ENCODE measurements around the gene ENTHD1. TPM values are rescaled to one million over a fixed set of nuclear protein-coding genes. Genes with fewer than 3 reads are reported as not detected.

The ENTHD1 gene
- total RNA-seq, 1 donor from 2014 or later = 0.11 TPM

GRCh38 chr22:39777716-39778454 lies 115.7 kb downstream of the ENTHD1 start:
- DNase-seq (ENCODE audit: low spot score) = no peak
- intact Hi-C loops (cut with micrococcal nuclease) = no loop called here
- Mint-ChIP-seq H3K9me3 (no peaks in the 10 kb centered on the region), H3K27ac (no peak overlapping the region), H3K4me3 (ENCODE audit: low read depth) (no peak overlapping the region), H3K27me3 (ENCODE audit: low read depth) (peaks cover 2% of the 10 kb centered on the region), H3K36me3 (ENCODE audit: low read depth) (no peaks in the 10 kb centered on the region), H3K4me1 (ENCODE audit: low read depth) (peaks cover 52% of the 10 kb centered on the region)

- Mint-ChIP-seq H3K4me3 (ENCODE audit: low read depth) (no peak overlapping the region), H3K27ac (no peak overlapping the region), H3K9me3 (peaks cover 4% of the 10 kb centered on the region), H3K4me1 (ENCODE audit: low read depth) (peaks cover 55% of the 10 kb centered on the region), H3K27me3 (ENCODE audit: low read depth) (peaks cover 2% of the 10 kb centered on the region), H3K36me3 (ENCODE audit: low read depth) (peaks cover 7% of the 10 kb centered on the region)
- intact Hi-C loops (cut with micrococcal nuclease) = no loop called here
- no peak for DNase-seq (ENCODE audit: low spot score)
These were observed 117.1 kb downstream of the ENTHD1 start for GRCh38 chr22:39776295-39777009.

GRCh38 chr22:39773976-39774539 lies 119.5 kb downstream of the ENTHD1 start:
- peaks cover 19% of the 10 kb centered on the region for H3K36me3 Mint-ChIP-seq (ENCODE audit: low read depth)
- peak overlapping the region; percentile 46 for H3K27ac Mint-ChIP-seq
- peak; percentile 61 for DNase-seq (ENCODE audit: low spot score)
- intact Hi-C loops (cut with micrococcal nuclease) = loop anchor here (2.0 kb wide), 1 partner anchor 29 kb away; no protein-coding TSS in a partner anchor
- H3K9me3 Mint-ChIP-seq = peaks cover 17% of the 10 kb centered on the region
- no peaks in the 10 kb centered on the region for H3K27me3 Mint-ChIP-seq (ENCODE audit: low read depth)
- peaks cover 56% of the 10 kb centered on the region for H3K4me1 Mint-ChIP-seq (ENCODE audit: low read depth)
- peak overlapping the region; percentile 18 for H3K4me3 Mint-ChIP-seq (ENCODE audit: low read depth)

GRCh38 chr22:39773503-39773902 lies 120.1 kb downstream of the ENTHD1 start:
- Mint-ChIP-seq H3K4me1 (ENCODE audit: low read depth) (peaks cover 56% of the 10 kb centered on the region), H3K9me3 (peaks cover 17% of the 10 kb centered on the region), H3K36me3 (ENCODE audit: low read depth) (peaks cover 20% of the 10 kb centered on the region), H3K27ac (peak overlapping the region; percentile 46), H3K27me3 (ENCODE audit: low read depth) (no peaks in the 10 kb centered on the region), H3K4me3 (ENCODE audit: low read depth) (peak overlapping the region; percentile 18)
- intact Hi-C loops (cut with micrococcal nuclease) = no loop called here
- DNase-seq (ENCODE audit: low spot score) = no peak

- Mint-ChIP-seq H3K27me3 (ENCODE audit: low read depth) (no peaks in the 10 kb centered on the region), H3K27ac (no peak overlapping the region), H3K36me3 (ENCODE audit: low read depth) (peaks cover 20% of the 10 kb centered on the region), H3K4me3 (ENCODE audit: low read depth) (no peak overlapping the region), H3K4me1 (ENCODE audit: low read depth) (peaks cover 46% of the 10 kb centered on the region), H3K9me3 (peaks cover 17% of the 10 kb centered on the region)
- intact Hi-C loops (cut with micrococcal nuclease) = no loop called here
- no peak for DNase-seq (ENCODE audit: low spot score)
These were observed 122.1 kb downstream of the ENTHD1 start for GRCh38 chr22:39771486-39771885.

GRCh38 chr22:39765661-39766060 lies 127.9 kb downstream of the ENTHD1 start:
- Mint-ChIP-seq H3K9me3 (peaks cover 7% of the 10 kb centered on the region), H3K27me3 (ENCODE audit: low read depth) (peaks cover 8% of the 10 kb centered on the region), H3K27ac (no peak overlapping the region), H3K4me3 (ENCODE audit: low read depth) (no peak overlapping the region), H3K4me1 (ENCODE audit: low read depth) (peaks cover 27% of the 10 kb centered on the region), H3K36me3 (ENCODE audit: low read depth) (peaks cover 7% of the 10 kb centered on the region)
- no peak for DNase-seq (ENCODE audit: low spot score)
- intact Hi-C loops (cut with micrococcal nuclease) = no loop called here

- peaks cover 7% of the 10 kb centered on the region for H3K9me3 Mint-ChIP-seq
- H3K27me3 Mint-ChIP-seq (ENCODE audit: low read depth) = peaks cover 8% of the 10 kb centered on the region
- no peak for DNase-seq (ENCODE audit: low spot score)
- peaks cover 7% of the 10 kb centered on the region for H3K36me3 Mint-ChIP-seq (ENCODE audit: low read depth)
- no peak overlapping the region for H3K27ac Mint-ChIP-seq
- H3K4me1 Mint-ChIP-seq (ENCODE audit: low read depth) = peaks cover 27% of the 10 kb centered on the region
- intact Hi-C loops (cut with micrococcal nuclease) = no loop called here
- no peak overlapping the region for H3K4me3 Mint-ChIP-seq (ENCODE audit: low read depth)
These were observed 128.5 kb downstream of the ENTHD1 start for GRCh38 chr22:39765046-39765445.

GRCh38 chr22:39763276-39763675 lies 130.3 kb downstream of the ENTHD1 start:
- intact Hi-C loops (cut with micrococcal nuclease) = no loop called here
- H3K4me1 Mint-ChIP-seq (ENCODE audit: low read depth) = peaks cover 22% of the 10 kb centered on the region
- no peaks in the 10 kb centered on the region for H3K36me3 Mint-ChIP-seq (ENCODE audit: low read depth)
- H3K27me3 Mint-ChIP-seq (ENCODE audit: low read depth) = peaks cover 10% of the 10 kb centered on the region
- H3K9me3 Mint-ChIP-seq = no peaks in the 10 kb centered on the region
- no peak overlapping the region for H3K27ac Mint-ChIP-seq
- H3K4me3 Mint-ChIP-seq (ENCODE audit: low read depth) = no peak overlapping the region
- no peak for DNase-seq (ENCODE audit: low spot score)

GRCh38 chr22:39750759-39751158 lies 142.8 kb downstream of the ENTHD1 start:
- H3K36me3 Mint-ChIP-seq (ENCODE audit: low read depth) = no peaks in the 10 kb centered on the region
- H3K27ac Mint-ChIP-seq = no peak overlapping the region
- H3K27me3 Mint-ChIP-seq (ENCODE audit: low read depth) = peaks cover 12% of the 10 kb centered on the region
- H3K4me1 Mint-ChIP-seq (ENCODE audit: low read depth) = peaks cover 28% of the 10 kb centered on the region
- intact Hi-C loops (cut with micrococcal nuclease) = no loop called here
- H3K4me3 Mint-ChIP-seq (ENCODE audit: low read depth) = no peak overlapping the region
- DNase-seq (ENCODE audit: low spot score) = no peak
- no peaks in the 10 kb centered on the region for H3K9me3 Mint-ChIP-seq

GRCh38 chr22:39748877-39749276 lies 144.7 kb downstream of the ENTHD1 start:
- Mint-ChIP-seq H3K27me3 (ENCODE audit: low read depth) (peaks cover 12% of the 10 kb centered on the region), H3K36me3 (ENCODE audit: low read depth) (no peaks in the 10 kb centered on the region), H3K4me1 (ENCODE audit: low read depth) (peaks cover 45% of the 10 kb centered on the region), H3K4me3 (ENCODE audit: low read depth) (no peak overlapping the region), H3K27ac (no peak overlapping the region), H3K9me3 (no peaks in the 10 kb centered on the region)
- no peak for DNase-seq (ENCODE audit: low spot score)
- intact Hi-C loops (cut with micrococcal nuclease) = loop anchor here (5.0 to 10.0 kb wide), 4 partner anchors 76 to 203 kb away; partner anchors contain the start of gene GRAP2

- Mint-ChIP-seq H3K27me3 (ENCODE audit: low read depth) (peaks cover 5% of the 10 kb centered on the region), H3K4me1 (ENCODE audit: low read depth) (peaks cover 44% of the 10 kb centered on the region), H3K36me3 (ENCODE audit: low read depth) (no peaks in the 10 kb centered on the region), H3K9me3 (no peaks in the 10 kb centered on the region), H3K4me3 (ENCODE audit: low read depth) (no peak overlapping the region), H3K27ac (peak overlapping the region; percentile 31)
- intact Hi-C loops (cut with micrococcal nuclease) = loop anchor here (5.0 to 10.0 kb wide), 4 partner anchors 78 to 206 kb away; partner anchors contain the start of gene GRAP2
- no peak for DNase-seq (ENCODE audit: low spot score)
These were observed 146.8 kb downstream of the ENTHD1 start for GRCh38 chr22:39746600-39747262.

- no peak for DNase-seq (ENCODE audit: low spot score)
- Mint-ChIP-seq H3K4me1 (ENCODE audit: low read depth) (peaks cover 41% of the 10 kb centered on the region), H3K9me3 (peaks cover 6% of the 10 kb centered on the region), H3K4me3 (ENCODE audit: low read depth) (no peak overlapping the region), H3K27me3 (ENCODE audit: low read depth) (peaks cover 2% of the 10 kb centered on the region), H3K36me3 (ENCODE audit: low read depth) (no peaks in the 10 kb centered on the region), H3K27ac (peak overlapping the region; percentile 36)
- intact Hi-C loops (cut with micrococcal nuclease) = loop anchor here (2.0 to 10.0 kb wide), 5 partner anchors 29 to 207 kb away; partner anchors contain the start of gene GRAP2
These were observed 147.8 kb downstream of the ENTHD1 start for GRCh38 chr22:39745789-39746188.

Data from activated T-helper 2 cell treated with anti-CD3 and anti-CD28 coated beads, Interferon-gamma antibody, Interleukin-2, Interleukin-4, amounts not matched to agents 10 μg/mL and 5 μg/mL and 100 μg/mL, durations not matched to agents 14 hours and 24 hours and 36 hours (primary cell).